Astrocyte of the spinal cord (primary cell): Measurements from ENCODE around the gene EXOC6B.

Experiments used
- DNase-seq: peaks from one replicate; pipeline ENCODE4 v3.0.0; 2011; ENCODE audit warnings: low read depth, low spot score
- H3K4me3 ChIP-seq: 2 replicates; pipeline ENCODE4 v1.5.1; 2011; ENCODE audit warnings: low read depth, mild to moderate bottlenecking, low read length, moderate library complexity
- CTCF ChIP-seq: IDR thresholded peaks from 2 replicates; pipeline ENCODE4 v1.5.1; 2012; ENCODE audit warnings: low read depth, mild to moderate bottlenecking, low read length, inconsistent platforms
- in situ Hi-C: cut with HindIII; loops from 2 replicates; pipeline ENCODE4 v1.10.0; 2017; ENCODE audit warnings: low sequenced_read_pairs

Gene EXOC6B

GRCh38 chr2:72140621-72140960, 685.2 kb downstream of the EXOC6B start:
- no peak overlapping the region for H3K4me3 ChIP-seq
- in situ Hi-C loops: no loop called here
- TF ChIP-seq CTCF: no peak
- no peak for DNase-seq

GRCh38 chr2:72139874-72140620, 685.8 kb downstream of the EXOC6B start:
- DNase-seq: no peak
- TF ChIP-seq CTCF: no peak
- H3K4me3 ChIP-seq: no peak overlapping the region
- in situ Hi-C loops: no loop called here

GRCh38 chr2:72139471-72139873, 686.4 kb downstream of the EXOC6B start:
- TF ChIP-seq CTCF: no peak
- in situ Hi-C loops: no loop called here
- no peak for DNase-seq
- H3K4me3 ChIP-seq: no peak overlapping the region

- in situ Hi-C loops: no loop called here
- no peak for DNase-seq
- no peak overlapping the region for H3K4me3 ChIP-seq
- no peak for TF ChIP-seq CTCF
These were observed 686.9 kb downstream of the EXOC6B start for GRCh38 chr2:72138921-72139381.

GRCh38 chr2:72138011-72138881, 687.6 kb downstream of the EXOC6B start:
- TF ChIP-seq CTCF: no peak
- no peak for DNase-seq

GRCh38 chr2:72137498-72138010, 688.3 kb downstream of the EXOC6B start:
- no peak overlapping the region for H3K4me3 ChIP-seq
- peak; percentile 98 for TF ChIP-seq CTCF
- in situ Hi-C loops: no loop called here
- no peak for DNase-seq

More at GRCh38 chr2:72138011-72138881, 687.6 kb downstream of the EXOC6B start:
- no peak overlapping the region for H3K4me3 ChIP-seq
- in situ Hi-C loops: no loop called here
